GM21717 (cell line): Measurements from ENCODE around the gene SAMM50.

Source experiments
- ATAC-seq: cut with Tn5 transposase; IDR thresholded peaks from one replicate; pipeline ENCODE4 v1.9.1; 2021; ENCODE audit warnings: mild to moderate bottlenecking, moderate library complexity; ENCODE audit not compliant: unreplicated experiment

Gene SAMM50

GRCh38 chr22:43945632-43946383 is 9.4 kb upstream of the SAMM50 start:
- ATAC-seq: no peak

GRCh38 chr22:43946384-43946667 is 8.9 kb upstream of the SAMM50 start:
- ATAC-seq: no peak

GRCh38 chr22:43948836-43949406 is 6.3 kb upstream of the SAMM50 start:
- no peak for ATAC-seq

- no peak for ATAC-seq
Measured at GRCh38 chr22:43951391-43951790, 3.9 kb upstream of the SAMM50 start.

GRCh38 chr22:43951966-43952365 is 3.3 kb upstream of the SAMM50 start:
- no peak for ATAC-seq

- ATAC-seq: no peak
Measured at GRCh38 chr22:43953988-43954785, 1.1 kb upstream of the SAMM50 start.

GRCh38 chr22:43955883-43956782 is 891 bp downstream of the SAMM50 start:
- ATAC-seq: no peak

GRCh38 chr22:43956805-43957463 is 1.7 kb downstream of the SAMM50 start:
- ATAC-seq: no peak

- no peak for ATAC-seq
Measured at GRCh38 chr22:43957871-43958270, 2.6 kb downstream of the SAMM50 start.

GRCh38 chr22:43964314-43964857 is 9.1 kb downstream of the SAMM50 start:
- no peak for ATAC-seq

GRCh38 chr22:43967069-43967468 is 11.8 kb downstream of the SAMM50 start:
- no peak for ATAC-seq

- ATAC-seq: no peak
Measured at GRCh38 chr22:43968614-43969013, 13.4 kb downstream of the SAMM50 start.

GRCh38 chr22:43969021-43969878 is 14.0 kb downstream of the SAMM50 start:
- ATAC-seq: no peak

- no peak for ATAC-seq
Measured at GRCh38 chr22:43969989-43970755, 14.9 kb downstream of the SAMM50 start.

GRCh38 chr22:43971112-43971511 is 15.9 kb downstream of the SAMM50 start:
- no peak for ATAC-seq

- no peak for ATAC-seq
Measured at GRCh38 chr22:43972931-43973462, 17.8 kb downstream of the SAMM50 start.

- ATAC-seq: no peak
Measured at GRCh38 chr22:43974028-43974545, 18.8 kb downstream of the SAMM50 start.

GRCh38 chr22:43975041-43975440 is 19.8 kb downstream of the SAMM50 start:
- no peak for ATAC-seq
